ENCODE data around the gene KIAA1217.

The KIAA1217 gene

GRCh38 chr10:24427678-24428409 lies 218.9 kb downstream of the KIAA1217 start:
- no peaks in the 10 kb centered on the region for H3K27me3 ChIP-seq (ENCODE audit: control insufficient read depth in 1 of 2, insufficient read depth in 2 of 2, low read length in 2 of 2)
- no peak overlapping the region for H3K27ac ChIP-seq (ENCODE audit: low read length)
- no peaks in the 10 kb centered on the region for H3K36me3 ChIP-seq (ENCODE audit: control insufficient read depth in 2 of 2, insufficient read depth in 2 of 2, low read length in 2 of 2)
- no peak overlapping the region for H3K4me3 ChIP-seq (ENCODE audit: low read length in 2 of 2)
- H3K9ac ChIP-seq (ENCODE audit: low read length in 2 of 2), result no peak overlapping the region
- H3K4me1 ChIP-seq (ENCODE audit: control insufficient read depth, insufficient read depth, low read length), result peaks cover 4% of the 10 kb centered on the region
- no peaks in the 10 kb centered on the region for H3K9me3 ChIP-seq (ENCODE audit: control insufficient read depth in 2 of 2, low read length in 2 of 2)

DNA sequence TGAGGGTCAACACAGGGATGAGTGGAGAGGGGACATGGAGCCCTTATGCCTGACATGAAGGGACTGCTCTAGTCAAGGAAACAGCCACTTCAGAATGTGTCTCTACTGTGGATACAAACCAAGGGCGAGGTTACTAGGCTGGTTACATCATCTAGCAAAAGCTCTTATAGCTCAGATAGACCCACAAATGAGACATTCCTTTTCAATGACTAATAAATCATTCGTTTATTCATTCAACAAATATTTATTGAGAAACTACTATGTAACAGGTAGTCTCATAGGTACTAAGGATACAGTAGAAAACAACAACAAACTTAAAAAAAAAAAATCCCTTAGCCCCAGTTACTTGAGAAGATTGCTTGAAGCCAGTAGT lies 219.5 kb downstream of the KIAA1217 start:
- Histone ChIP-seq H3K4me3 (ENCODE audit: low read length in 2 of 2) (no peak overlapping the region), H3K9me3 (ENCODE audit: control insufficient read depth in 2 of 2, low read length in 2 of 2) (no peaks in the 10 kb centered on the region), H3K27me3 (ENCODE audit: control insufficient read depth in 1 of 2, insufficient read depth in 2 of 2, low read length in 2 of 2) (no peaks in the 10 kb centered on the region), H3K9ac (ENCODE audit: low read length in 2 of 2) (no peak overlapping the region), H3K36me3 (ENCODE audit: control insufficient read depth in 2 of 2, insufficient read depth in 2 of 2, low read length in 2 of 2) (no peaks in the 10 kb centered on the region), H3K4me1 (ENCODE audit: control insufficient read depth, insufficient read depth, low read length) (peaks cover 4% of the 10 kb centered on the region), H3K27ac (ENCODE audit: low read length) (no peak overlapping the region)

DNA sequence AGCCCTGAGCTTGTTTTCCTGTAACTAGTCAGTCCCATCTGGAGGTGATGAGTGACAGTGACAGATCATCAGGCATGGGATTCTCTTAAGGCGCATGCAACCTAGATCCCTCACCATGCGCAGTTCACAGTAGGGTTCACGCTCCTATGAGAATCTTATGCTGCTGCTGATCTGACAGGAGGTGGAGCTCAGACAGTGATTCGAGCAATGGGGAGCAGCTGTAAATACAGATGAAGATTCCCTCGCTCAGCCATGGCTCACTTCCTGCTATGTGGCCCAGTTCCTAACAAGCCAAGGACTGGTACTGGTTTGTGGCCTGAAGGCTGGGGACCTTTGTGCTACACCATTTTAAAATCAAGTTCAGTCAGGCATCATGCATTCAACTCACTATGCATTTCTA lies 221.7 kb downstream of the KIAA1217 start:
- no peak overlapping the region for H3K4me3 ChIP-seq (ENCODE audit: low read length in 2 of 2)
- no peak overlapping the region for H3K27ac ChIP-seq (ENCODE audit: low read length)
- H3K9ac ChIP-seq (ENCODE audit: low read length in 2 of 2), result no peak overlapping the region
- no peaks in the 10 kb centered on the region for H3K9me3 ChIP-seq (ENCODE audit: control insufficient read depth in 2 of 2, low read length in 2 of 2)
- no peaks in the 10 kb centered on the region for H3K27me3 ChIP-seq (ENCODE audit: control insufficient read depth in 1 of 2, insufficient read depth in 2 of 2, low read length in 2 of 2)
- H3K4me1 ChIP-seq (ENCODE audit: control insufficient read depth, insufficient read depth, low read length), result peaks cover 4% of the 10 kb centered on the region
- H3K36me3 ChIP-seq (ENCODE audit: control insufficient read depth in 2 of 2, insufficient read depth in 2 of 2, low read length in 2 of 2), result no peaks in the 10 kb centered on the region

DNA sequence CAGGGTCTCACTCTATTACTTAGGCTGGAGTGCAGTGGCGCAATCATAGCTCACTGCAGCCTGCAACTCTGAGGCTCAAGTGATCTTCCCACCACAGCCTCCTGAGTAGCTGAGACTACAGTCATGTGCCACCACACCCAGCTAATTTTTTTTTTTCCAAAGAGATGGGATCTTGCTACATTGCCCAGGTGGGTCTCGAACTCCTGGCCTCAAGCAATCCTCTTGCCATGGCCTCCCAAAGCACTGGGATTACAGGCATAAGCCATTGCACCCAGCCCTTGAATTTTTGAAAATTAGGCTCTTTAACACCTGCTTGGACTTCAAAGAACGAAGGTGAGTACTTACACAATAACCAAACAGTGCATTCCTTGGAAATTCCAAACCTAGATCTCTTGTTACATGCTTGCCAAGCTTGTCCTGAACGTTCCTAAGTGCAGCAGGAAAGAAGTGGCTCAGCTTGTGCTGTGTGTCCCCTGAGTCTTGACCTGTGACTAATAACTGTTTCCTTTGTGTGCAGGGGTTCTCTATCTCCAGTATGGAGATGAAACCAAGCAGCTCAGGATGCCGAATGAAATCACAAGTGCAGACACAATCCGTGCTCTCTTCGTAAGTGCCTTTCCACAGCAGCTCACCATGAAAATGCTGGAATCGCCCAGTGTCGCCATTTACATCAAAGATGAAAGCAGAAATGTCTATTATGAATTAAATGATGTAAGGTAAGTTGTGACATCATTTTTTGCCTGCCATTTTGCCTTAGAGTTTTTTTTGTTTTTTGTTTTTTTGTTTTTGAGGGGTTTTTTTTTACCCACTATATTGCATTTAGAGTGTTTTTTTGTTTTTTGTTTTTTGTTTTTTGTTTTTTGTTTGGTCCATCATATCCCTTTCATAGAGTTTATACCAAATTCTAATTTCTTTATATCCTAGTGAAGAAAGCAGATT lies 223.8 kb downstream of the KIAA1217 start:
- Histone ChIP-seq H3K27me3 (ENCODE audit: control insufficient read depth in 1 of 2, insufficient read depth in 2 of 2, low read length in 2 of 2) (no peaks in the 10 kb centered on the region), H3K4me3 (ENCODE audit: low read length in 2 of 2) (no peak overlapping the region), H3K36me3 (ENCODE audit: control insufficient read depth in 2 of 2, insufficient read depth in 2 of 2, low read length in 2 of 2) (no peaks in the 10 kb centered on the region), H3K9ac (ENCODE audit: low read length in 2 of 2) (no peak overlapping the region), H3K9me3 (ENCODE audit: control insufficient read depth in 2 of 2, low read length in 2 of 2) (no peaks in the 10 kb centered on the region), H3K27ac (ENCODE audit: low read length) (no peak overlapping the region), H3K4me1 (ENCODE audit: control insufficient read depth, insufficient read depth, low read length) (peaks cover 4% of the 10 kb centered on the region)

- H3K27ac ChIP-seq (ENCODE audit: low read length), result no peak overlapping the region
- no peaks in the 10 kb centered on the region for H3K27me3 ChIP-seq (ENCODE audit: control insufficient read depth in 1 of 2, insufficient read depth in 2 of 2, low read length in 2 of 2)
- H3K9ac ChIP-seq (ENCODE audit: low read length in 2 of 2), result no peak overlapping the region
- no peak overlapping the region for H3K4me3 ChIP-seq (ENCODE audit: low read length in 2 of 2)
- peaks cover 0 to 4% of the 10 kb centered on the region in 2 donors for H3K36me3 ChIP-seq (ENCODE audit: control insufficient read depth in 2 of 2, insufficient read depth in 2 of 2, low read length in 2 of 2)
- H3K9me3 ChIP-seq (ENCODE audit: control insufficient read depth in 2 of 2, low read length in 2 of 2), result no peaks in the 10 kb centered on the region
- H3K4me1 ChIP-seq (ENCODE audit: control insufficient read depth, insufficient read depth, low read length), result no peaks in the 10 kb centered on the region
Measured at GRCh38 chr10:24433705-24434104, 224.8 kb downstream of the KIAA1217 start.

GRCh38 chr10:24434961-24435360 lies 226.0 kb downstream of the KIAA1217 start:
- Histone ChIP-seq H3K4me1 (ENCODE audit: control insufficient read depth, insufficient read depth, low read length) (no peaks in the 10 kb centered on the region), H3K9ac (ENCODE audit: low read length in 2 of 2) (no peak overlapping the region), H3K27ac (ENCODE audit: low read length) (no peak overlapping the region), H3K4me3 (ENCODE audit: low read length in 2 of 2) (no peak overlapping the region), H3K9me3 (ENCODE audit: control insufficient read depth in 2 of 2, low read length in 2 of 2) (no peaks in the 10 kb centered on the region), H3K27me3 (ENCODE audit: control insufficient read depth in 1 of 2, insufficient read depth in 2 of 2, low read length in 2 of 2) (no peaks in the 10 kb centered on the region), H3K36me3 (ENCODE audit: control insufficient read depth in 2 of 2, insufficient read depth in 2 of 2, low read length in 2 of 2) (peaks cover 4 to 6% of the 10 kb centered on the region in 2 donors)

GRCh38 chr10:24435374-24435773 lies 226.4 kb downstream of the KIAA1217 start:
- Histone ChIP-seq H3K9ac (ENCODE audit: low read length in 2 of 2) (no peak overlapping the region), H3K36me3 (ENCODE audit: control insufficient read depth in 2 of 2, insufficient read depth in 2 of 2, low read length in 2 of 2) (peaks cover 4 to 6% of the 10 kb centered on the region in 2 donors), H3K4me1 (ENCODE audit: control insufficient read depth, insufficient read depth, low read length) (no peaks in the 10 kb centered on the region), H3K4me3 (ENCODE audit: low read length in 2 of 2) (no peak overlapping the region), H3K9me3 (ENCODE audit: control insufficient read depth in 2 of 2, low read length in 2 of 2) (no peaks in the 10 kb centered on the region), H3K27ac (ENCODE audit: low read length) (no peak overlapping the region), H3K27me3 (ENCODE audit: control insufficient read depth in 1 of 2, insufficient read depth in 2 of 2, low read length in 2 of 2) (no peaks in the 10 kb centered on the region)

DNA sequence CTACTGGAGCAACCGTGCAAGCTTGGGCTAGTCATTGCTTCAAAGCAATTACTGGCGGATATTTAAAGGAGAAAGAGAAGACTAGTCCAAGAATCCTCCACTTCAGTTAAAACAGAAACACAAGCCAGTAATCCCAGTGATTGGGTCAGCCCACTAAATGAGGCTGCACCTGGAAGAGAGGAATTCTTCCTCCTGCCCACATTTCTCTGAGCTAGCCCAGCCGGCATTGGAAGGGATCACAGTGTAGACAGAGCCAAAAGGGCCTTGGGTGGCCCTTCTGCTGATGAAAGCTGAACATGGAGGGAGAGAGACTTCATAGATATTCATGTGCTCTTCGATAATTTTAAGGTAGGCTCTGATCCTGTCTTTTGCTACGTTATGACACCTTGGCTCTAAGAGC lies 228.4 kb downstream of the KIAA1217 start:
- Histone ChIP-seq H3K27me3 (ENCODE audit: control insufficient read depth in 1 of 2, insufficient read depth in 2 of 2, low read length in 2 of 2) (no peaks in the 10 kb centered on the region), H3K36me3 (ENCODE audit: control insufficient read depth in 2 of 2, insufficient read depth in 2 of 2, low read length in 2 of 2) (peaks cover 4 to 6% of the 10 kb centered on the region in 2 donors), H3K4me1 (ENCODE audit: control insufficient read depth, insufficient read depth, low read length) (no peaks in the 10 kb centered on the region), H3K9ac (ENCODE audit: low read length in 2 of 2) (no peak overlapping the region), H3K4me3 (ENCODE audit: low read length in 2 of 2) (no peak overlapping the region), H3K9me3 (ENCODE audit: control insufficient read depth in 2 of 2, low read length in 2 of 2) (no peaks in the 10 kb centered on the region), H3K27ac (ENCODE audit: low read length) (no peak overlapping the region)

DNA sequence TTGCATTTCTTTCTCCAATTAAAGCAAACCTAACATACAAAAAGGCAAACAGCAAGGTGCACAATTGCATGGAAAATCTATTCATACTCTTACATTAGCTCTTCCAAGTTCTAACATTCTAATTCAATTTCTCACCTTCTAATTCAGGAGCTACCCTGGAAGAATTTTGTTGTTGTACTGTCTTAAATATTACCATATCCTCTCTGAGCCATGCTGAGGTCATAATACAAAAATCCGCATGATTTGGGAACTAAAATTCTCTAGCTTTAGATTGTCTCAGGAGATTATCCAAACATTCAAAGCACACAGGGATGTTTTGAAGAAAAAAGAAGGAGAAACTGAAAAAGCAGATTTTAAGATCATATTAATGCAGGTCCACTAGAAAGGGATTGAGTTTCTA lies 229.9 kb downstream of the KIAA1217 start:
- H3K9ac ChIP-seq (ENCODE audit: low read length in 2 of 2), result no peak overlapping the region
- H3K36me3 ChIP-seq (ENCODE audit: control insufficient read depth in 2 of 2, insufficient read depth in 2 of 2, low read length in 2 of 2), result peaks cover 4 to 6% of the 10 kb centered on the region in 2 donors
- no peak overlapping the region for H3K27ac ChIP-seq (ENCODE audit: low read length)
- H3K9me3 ChIP-seq (ENCODE audit: control insufficient read depth in 2 of 2, low read length in 2 of 2), result no peaks in the 10 kb centered on the region
- no peaks in the 10 kb centered on the region for H3K4me1 ChIP-seq (ENCODE audit: control insufficient read depth, insufficient read depth, low read length)
- H3K4me3 ChIP-seq (ENCODE audit: low read length in 2 of 2), result no peak overlapping the region
- H3K27me3 ChIP-seq (ENCODE audit: control insufficient read depth in 1 of 2, insufficient read depth in 2 of 2, low read length in 2 of 2), result no peaks in the 10 kb centered on the region

DNA sequence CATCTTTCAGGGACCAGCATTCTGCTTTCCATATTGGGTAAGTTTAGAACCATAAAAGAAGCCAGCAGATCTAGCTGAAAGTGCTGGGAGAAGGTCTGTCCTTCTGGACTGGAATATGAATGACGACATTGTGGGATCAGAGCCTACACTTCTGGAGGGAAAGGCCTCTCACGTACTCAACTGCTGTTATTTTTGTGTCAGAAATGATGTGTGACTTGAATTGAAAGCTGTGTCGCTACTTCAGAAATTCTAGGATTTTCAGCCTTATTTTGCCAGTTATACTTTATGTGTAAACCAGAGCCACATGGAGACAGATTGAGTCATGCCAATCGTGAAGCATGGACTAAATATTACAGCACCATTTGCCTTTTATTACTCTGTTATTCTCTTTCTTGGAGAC lies 231.0 kb downstream of the KIAA1217 start:
- no peaks in the 10 kb centered on the region for H3K4me1 ChIP-seq (ENCODE audit: control insufficient read depth, insufficient read depth, low read length)
- no peak overlapping the region for H3K4me3 ChIP-seq (ENCODE audit: low read length in 2 of 2)
- peaks cover 4 to 6% of the 10 kb centered on the region in 2 donors for H3K36me3 ChIP-seq (ENCODE audit: control insufficient read depth in 2 of 2, insufficient read depth in 2 of 2, low read length in 2 of 2)
- no peaks in the 10 kb centered on the region for H3K9me3 ChIP-seq (ENCODE audit: control insufficient read depth in 2 of 2, low read length in 2 of 2)
- no peak overlapping the region for H3K9ac ChIP-seq (ENCODE audit: low read length in 2 of 2)
- no peaks in the 10 kb centered on the region for H3K27me3 ChIP-seq (ENCODE audit: control insufficient read depth in 1 of 2, insufficient read depth in 2 of 2, low read length in 2 of 2)
- no peak overlapping the region for H3K27ac ChIP-seq (ENCODE audit: low read length)
